Adrenal gland (tissue), 5 donors: Measurements from ENCODE around the gene CCDC9B.

Experiments
- POLR2A ChIP-seq, 2 donors: fragments of 450-650 bp; IDR thresholded peaks; one replicate each; pipeline ENCODE4 v1.6.1; 2017; ENCODE audit warnings: antibody characterized with exemption in 2 of 2, mild to moderate bottlenecking in 2 of 2, moderate library complexity in 1 of 2
- TF ChIP-seq, protein P1 (sequence below), 6 experiments: fragments of 450-650 bp in 4 of 6; fragments of 200-600 bp in 2 of 6; sonication (generic) in 1 of 6; IDR thresholded peaks; 1 replicate in 5 of 6; 2 replicates in 1 of 6; pipeline versions ENCODE4 v1.5.1 to v1.8.0; 2016 to 2021; ENCODE audit warnings: antibody characterized with exemption in 6 of 6, mild to moderate bottlenecking in 2 of 6, moderate library complexity in 1 of 6
- donor health status: DM: no; HTN: no; CAD: no.

DNA sequence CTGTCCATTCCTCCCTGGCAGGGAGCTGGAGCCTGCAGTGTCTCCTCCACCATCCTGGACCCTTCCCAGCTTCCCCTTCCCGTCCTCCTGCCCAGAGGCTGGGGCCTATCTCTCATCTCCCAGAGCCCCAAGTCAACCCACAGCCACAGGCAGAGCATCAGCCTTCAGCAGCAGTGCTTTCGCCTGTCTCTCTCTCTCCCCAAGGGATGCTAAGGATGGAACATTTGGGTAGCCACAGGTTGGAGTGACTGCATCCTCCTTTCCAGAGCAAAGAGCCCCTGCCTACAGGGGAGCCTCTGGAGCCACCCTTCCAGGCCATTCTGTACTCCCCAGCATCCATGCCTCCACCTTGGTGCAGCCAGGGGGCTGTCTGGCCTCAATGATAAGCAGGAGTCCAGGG lies 37.2 kb downstream of the CCDC9B start:
- TF ChIP-seq, protein P1, sequence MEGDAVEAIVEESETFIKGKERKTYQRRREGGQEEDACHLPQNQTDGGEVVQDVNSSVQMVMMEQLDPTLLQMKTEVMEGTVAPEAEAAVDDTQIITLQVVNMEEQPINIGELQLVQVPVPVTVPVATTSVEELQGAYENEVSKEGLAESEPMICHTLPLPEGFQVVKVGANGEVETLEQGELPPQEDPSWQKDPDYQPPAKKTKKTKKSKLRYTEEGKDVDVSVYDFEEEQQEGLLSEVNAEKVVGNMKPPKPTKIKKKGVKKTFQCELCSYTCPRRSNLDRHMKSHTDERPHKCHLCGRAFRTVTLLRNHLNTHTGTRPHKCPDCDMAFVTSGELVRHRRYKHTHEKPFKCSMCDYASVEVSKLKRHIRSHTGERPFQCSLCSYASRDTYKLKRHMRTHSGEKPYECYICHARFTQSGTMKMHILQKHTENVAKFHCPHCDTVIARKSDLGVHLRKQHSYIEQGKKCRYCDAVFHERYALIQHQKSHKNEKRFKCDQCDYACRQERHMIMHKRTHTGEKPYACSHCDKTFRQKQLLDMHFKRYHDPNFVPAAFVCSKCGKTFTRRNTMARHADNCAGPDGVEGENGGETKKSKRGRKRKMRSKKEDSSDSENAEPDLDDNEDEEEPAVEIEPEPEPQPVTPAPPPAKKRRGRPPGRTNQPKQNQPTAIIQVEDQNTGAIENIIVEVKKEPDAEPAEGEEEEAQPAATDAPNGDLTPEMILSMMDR (IDR thresholded peaks at IDR 0.05), result no peak
- TF ChIP-seq POLR2A (IDR thresholded peaks at IDR 0.05), result no peak
